Lung microvascular endothelial cell (primary cell): ENCODE results near the gene SGCE. TPM values are rescaled to one million over a fixed set of nuclear protein-coding genes. Genes with fewer than 3 reads are reported as not detected.

Experiments
- DNase-seq, 2 donors: peaks; one replicate each; pipeline versions ENCODE4 v3.0.0 to v3.0.0-alpha.2; 2010; ENCODE audit warnings: low read depth in 2 of 2
- total RNA-seq: library from RNA; depleted of rRNA; stranded (reverse); fragments of >200 nt; gene quantifications from 2 replicates; pipeline ENCODE4 v1.2.1, GENCODE V29; 2014

Gene SGCE
- total RNA-seq, 1 donor from 2014 or later, result 77.8 TPM

DNA sequence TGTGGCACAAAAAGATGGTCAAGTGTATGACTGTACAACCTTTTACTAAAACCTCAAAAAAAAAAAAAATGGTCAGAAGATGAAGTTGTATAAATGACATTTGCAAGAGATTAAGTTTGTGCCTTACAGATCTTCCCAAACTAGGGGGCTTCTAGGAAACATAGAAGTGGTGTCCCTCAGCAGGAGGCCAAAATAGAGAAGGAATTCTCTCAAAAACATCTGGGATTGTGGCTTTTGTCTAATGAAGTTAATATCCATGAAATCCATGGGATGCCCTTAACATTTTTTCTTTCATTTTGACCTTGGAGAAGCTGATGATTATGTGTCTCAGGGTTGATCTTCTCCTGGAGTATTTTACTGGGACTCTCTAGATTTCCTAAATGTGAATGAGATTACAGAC, 84.1 kb downstream of the SGCE start:
- no peak for DNase-seq

DNA sequence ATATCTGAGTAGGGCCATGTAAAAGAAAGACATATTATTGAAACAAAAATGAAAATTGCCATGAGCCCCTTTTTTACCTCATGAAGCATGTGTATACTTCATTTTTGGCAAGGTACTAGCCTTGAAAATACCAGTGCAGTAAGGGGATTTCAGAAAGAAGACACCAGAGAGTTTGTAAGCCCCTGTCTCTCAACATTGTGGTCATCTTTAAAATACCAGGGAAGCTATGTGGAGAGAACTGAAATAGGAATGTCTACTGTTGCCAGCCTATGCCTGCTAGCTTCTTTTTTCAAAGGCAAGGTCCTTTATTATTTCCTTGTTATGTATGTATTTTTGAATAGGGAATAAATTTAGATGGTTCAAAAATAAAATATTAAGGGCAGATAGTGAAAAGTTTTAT, 88.5 kb downstream of the SGCE start:
- DNase-seq, result no peak

DNA sequence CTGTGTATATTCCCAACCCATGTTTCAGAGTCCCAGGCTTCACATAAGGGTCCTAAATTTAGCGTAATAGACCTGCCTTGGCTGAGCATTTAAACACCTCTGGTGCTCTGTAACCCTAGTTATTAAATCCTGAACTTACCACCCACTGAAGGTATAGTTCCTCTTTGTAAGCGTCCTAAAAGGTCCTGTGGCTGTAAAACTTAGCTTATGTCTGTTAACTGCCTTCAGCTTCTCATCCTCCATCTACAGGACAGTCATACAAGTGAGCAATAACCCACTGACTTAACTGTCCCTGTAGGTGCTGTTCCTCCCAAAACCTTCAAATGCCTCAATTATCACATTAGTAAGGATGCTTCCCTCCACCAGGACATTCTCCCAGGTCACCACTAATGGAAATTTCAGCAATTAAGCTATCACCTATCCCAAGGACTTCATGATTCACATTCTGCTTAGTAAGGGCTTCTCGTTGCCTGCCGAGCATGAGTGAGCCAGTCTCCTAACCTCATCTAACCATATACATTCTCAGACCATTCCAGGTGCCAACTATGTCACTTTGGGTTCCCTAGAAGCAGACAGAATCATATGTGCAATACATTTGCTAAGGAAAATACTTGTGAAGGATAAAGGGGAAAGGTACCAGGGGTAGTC, 90.6 kb downstream of the SGCE start:
- DNase-seq, result no peak

DNA sequence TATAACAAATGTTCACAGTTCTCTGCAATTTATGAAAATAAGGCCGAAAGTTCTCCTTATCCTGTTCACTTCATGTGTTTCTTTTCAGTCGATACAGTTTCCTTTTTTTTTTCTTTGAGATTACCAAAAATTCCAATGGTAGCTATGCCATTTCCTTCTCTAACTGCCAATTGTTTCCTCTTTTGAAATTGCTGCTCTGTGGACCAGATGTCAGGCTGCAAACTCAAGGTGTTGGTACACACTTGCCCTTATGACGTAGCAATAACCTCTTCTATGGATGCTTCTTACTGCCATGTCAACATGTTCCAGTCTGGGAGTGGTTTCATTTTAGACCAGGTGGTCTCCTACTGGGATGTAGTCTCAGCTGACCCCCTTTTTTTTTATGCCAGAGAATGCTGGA, 93.4 kb downstream of the SGCE start:
- peak in 1 of 2 donors; percentile 70 for DNase-seq

DNA sequence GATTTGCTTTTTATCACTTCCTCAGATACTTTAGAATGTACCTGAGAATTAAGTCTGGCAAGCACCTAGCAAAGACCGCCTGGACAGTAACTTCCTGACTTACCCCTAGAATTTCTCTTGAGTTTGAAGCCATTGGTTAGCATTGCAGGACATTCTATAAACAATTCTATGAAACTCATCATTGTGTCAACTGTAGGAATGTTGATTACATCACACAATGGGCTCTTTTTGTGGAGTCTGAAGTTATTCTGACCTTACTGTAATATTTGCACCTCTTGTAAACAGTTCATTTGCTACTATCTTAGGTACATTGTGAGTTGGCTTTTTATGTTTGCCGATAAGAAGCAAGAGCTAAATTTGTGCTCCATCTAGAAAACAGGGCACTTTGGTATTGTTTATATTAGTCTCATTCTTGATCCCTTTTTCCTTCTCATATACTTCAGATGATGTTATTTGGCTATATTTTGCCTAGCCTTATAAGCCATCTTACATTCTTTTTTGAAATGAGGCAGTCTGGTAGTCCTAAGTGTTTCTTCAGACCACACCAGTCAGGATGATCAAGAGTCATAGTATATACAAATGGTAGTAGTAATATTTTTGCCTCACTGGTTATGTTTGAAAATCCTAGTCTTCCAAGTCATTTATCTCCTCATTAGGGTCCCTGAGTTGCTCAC, 94.0 kb downstream of the SGCE start:
- peak in 1 of 2 donors; percentile 60 for DNase-seq

DNA sequence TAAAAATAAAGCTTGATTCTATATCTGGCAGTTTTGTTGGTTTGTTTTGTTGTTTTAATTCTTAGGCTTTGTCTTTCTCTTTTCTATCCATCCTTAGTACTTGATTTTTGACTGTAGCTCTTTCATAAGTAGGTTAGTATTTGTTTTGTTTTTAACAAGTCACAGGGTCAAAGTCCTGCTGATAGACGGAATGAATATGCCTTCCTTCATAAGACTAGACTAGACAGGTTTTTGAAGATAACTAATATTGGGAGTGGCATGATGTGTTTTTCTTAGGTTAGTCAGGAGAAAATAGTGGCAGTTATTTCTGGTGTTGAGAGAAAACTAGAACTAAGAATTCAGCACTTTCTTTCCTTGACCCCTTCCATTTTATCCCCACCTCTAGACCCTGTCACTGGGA, 96.0 kb downstream of the SGCE start:
- DNase-seq, result no peak

DNA sequence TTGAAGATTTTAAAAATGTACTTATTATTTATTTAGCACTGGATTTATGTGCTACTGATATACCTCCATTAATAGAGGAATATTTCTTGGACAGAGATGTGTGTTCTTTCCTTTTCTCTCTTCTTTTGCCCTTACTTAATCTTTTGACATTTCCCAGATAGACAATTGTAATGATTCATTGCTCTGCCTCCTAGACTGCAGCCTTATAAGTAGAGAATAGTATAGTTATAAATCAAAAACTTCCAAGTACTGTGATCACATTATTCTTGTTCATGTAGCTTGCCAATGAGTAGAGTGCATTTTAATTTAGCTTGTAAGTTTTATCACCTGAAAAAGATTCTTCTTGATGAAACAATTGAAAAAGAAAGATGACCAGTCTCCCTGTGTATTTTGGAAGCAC, 98.7 kb downstream of the SGCE start:
- DNase-seq, result no peak

DNA sequence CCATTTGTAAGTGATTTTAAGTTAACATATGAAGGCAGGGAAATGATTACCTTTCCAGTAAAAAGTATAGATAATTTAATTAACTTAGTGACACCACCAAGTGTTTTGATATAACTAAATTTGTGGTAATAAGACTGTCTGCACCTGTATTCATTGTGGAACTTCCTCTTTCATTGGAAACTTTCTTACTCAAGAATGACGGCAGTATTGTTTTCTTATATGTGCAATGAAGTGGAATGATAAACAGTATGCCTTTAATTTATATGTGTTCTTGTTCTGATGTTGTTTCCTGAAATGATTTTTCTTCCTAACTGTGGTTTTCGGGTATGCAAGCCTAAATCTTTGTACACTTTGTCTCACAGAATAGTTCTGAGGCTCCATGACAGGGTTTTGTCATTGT, 99.9 kb downstream of the SGCE start:
- DNase-seq, result no peak

DNA sequence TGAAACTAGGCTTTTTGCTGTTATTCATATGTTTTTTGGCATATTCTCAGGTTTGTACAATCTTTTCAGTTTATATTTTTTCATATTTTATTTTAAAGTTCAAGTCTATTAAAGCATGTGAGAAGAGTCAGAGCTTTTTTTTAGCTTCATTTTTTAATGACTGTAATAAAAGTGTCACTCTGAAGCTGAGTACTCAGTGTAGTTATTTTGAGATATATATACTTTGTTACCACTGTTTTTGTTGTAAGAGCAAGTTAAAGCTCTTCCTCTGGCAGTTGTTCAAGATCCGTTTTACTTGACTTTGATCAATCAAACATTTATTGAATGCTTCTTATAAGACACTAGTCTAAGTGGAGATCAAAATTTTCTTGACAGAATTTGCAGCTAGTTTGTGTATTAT, 108.8 kb downstream of the SGCE start:
- peak in 1 of 2 donors; percentile 5 for DNase-seq

DNA sequence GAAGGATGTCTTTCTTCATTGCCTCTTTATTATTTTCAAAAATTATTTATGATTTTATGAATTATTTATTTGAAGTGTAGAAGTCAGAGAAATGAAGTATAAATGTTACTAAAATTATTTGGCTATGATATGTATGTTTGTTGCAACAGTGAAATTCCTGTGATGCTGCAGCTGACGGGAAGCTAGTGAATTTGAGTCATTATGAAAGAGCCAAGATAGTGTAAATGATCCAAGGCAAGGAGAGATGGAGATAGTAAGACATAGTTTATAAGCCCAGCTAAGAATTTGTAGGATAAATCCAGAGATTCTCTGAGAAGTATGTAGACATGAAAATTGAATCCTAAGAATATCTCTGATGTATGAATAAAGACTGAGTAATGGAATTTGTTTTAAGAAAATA, 115.5 kb downstream of the SGCE start:
- DNase-seq, result no peak

Other genes with a start within 250 kb of the SGCE start
- gene CASD1, start 146.3 kb downstream of the SGCE start, total RNA-seq, result 11.1 and 17.9 TPM in 2 replicates